Pons (tissue), 1 donor: Measurements from ENCODE around the gene RBM41.
"Not testable (repeated sequence)": the region's sequence is repeated elsewhere in the genome, so short reads cannot be mapped to it uniquely, and the experiment has no call there.

Experiments used
- DNase-seq: peaks from one replicate; pipeline ENCODE4 v3.0.0-alpha.2; 2016; ENCODE audit warnings: low spot score

Gene RBM41

DNA sequence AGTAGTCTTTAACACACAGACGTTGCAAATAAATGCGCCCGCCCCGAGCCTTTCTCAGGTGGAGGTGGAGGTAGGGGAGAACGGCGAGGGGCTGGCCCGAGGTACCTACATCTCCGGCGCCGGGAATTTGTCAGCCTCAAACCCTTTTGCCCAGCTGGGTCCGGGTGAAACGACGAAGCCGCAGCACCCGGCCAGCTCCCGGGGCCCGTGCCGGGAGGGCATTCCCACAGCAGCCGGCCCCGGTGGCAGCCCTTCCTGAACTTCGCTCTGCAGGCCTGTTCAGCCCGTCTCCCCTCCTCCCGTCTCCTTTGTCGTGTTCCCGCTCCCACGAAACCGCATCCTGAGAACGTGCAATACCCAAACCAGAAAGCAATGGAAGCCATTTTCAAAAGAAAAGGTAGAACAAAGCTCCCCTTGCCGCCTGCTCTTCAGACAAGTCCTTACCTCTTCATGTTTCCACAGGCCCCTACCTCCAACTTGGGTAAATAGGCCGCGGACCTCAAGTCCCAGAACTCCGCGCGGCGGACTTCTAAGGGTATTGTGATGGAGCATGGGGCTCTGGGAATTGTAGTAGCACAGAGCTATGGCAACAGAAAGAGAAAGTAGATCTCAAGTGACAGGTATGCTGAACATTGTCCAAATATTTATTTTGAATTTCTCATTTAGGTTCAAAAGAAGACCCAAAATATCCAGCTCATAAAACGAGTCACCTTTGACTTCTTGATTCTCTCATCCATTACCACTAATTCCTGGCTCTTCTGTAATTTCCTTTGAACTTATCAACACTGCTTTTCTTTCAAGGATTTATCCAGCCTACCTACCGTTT lies at the start of gene RBM41:
Gene RBM41 (minus strand): TSS at position 501 of the 826 bp plus-strand sequence. CDS start 49 bp downstream, at position 452.
- peak; percentile 88 for DNase-seq

DNA sequence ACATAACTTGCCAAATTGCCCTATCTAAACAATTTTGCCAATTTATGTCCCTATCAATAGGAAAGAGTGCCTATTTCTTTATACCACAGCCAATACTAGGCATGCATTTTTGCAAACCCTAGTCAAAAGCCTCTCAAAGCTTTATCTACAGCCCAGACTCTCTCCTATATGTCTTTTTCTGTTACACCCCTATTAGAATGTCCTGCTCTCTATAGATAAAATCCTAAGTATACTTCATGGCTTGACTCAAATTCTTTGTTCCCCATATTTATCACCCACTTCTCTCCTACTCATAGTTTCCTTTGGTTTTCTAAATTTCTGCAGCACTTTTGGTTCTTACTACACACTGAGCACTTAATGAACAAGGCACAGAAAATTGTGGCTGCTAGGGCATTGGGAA lies 49.6 kb upstream of the RBM41 start:
- DNase-seq: no peak

DNA sequence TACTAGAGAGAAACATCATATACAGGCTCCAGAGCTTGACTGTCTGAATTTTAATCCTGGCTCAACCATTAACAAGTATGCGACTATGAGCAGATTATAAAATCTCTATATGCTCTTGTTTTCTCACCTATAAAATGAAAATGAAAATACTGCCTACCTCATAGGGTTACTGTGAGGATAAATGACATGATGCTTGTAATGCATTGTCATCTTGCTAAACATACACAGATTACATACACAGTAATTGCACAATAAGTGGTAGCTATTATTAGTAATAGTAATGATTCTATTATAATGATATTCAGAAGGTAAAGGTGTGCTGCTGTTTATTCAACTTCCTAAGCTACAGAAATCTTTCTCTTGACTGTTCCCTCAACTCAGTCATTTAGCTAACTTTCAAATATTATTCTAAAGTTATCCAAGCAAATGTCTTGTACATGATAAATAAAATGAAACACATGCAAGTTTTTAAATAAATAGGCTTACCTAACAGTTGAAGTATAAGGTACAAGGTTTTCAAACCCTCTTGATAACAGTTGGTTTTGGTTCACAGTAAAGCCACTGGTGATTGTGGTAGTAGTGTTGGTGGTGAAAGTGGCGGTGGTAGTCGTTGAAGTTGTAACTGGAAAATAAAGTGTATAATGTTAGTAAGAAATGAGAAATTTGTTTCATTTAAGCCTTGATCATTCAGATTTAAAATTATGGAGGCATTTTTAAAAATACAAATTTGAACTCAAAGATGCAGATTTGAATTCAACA lies 48.7 kb upstream of the RBM41 start:
- no peak for DNase-seq

DNA sequence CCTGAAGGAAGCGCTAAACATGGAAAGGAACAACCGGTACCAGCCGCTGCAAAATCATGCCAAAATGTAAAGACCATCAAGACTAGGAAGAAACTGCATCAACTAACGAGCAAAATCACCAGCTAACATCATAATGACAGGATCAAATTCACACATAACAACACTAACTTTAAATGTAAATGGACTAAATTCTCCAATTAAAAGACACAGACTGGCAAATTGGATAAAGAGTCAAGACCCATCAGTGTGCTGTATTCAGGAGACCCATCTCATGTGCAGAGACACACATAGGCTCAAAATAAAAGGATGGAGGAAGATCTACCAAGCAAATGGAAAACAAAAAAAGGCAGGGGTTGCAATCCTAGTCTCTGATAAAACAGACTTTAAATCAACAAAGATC lies 39.0 kb upstream of the RBM41 start:
- not testable (repeated sequence) for DNase-seq

DNA sequence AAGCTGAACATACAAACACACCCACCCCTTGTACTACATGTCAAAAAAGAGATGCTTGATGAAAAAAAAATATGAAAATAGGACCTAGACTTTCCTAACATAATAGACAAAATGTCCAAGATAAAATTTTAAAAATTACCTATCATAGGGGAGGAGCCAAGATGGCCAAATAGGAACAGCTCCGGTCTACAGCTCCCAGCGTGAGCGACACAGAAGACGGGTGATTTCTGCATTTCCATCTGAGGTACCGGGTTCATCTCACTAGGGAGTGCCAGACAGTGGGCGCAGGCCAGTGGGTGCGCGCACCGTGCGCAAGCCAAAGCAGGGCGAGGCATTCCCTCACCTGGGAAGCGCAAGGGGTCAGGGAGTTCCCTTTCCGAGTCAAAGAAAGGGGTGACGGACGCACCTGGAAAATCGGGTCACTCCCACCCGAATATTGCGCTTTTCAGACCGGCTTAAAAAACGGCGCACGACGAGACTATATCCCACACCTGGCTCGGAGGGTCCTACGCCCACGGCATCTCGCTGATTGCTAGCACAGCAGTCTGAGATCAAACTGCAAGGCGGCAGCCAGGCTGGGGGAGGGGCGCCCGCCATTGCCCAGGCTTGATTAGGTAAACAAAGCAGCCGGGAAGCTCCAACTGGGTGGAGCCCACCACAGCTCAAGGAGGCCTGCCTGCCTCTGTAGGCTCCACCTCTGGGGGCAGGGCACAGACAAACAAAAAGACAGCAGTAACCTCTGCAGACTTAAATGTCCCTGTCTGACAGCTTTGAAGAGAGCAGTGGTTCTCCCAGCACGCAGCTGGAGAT lies 37.2 kb upstream of the RBM41 start:
- DNase-seq: not testable (repeated sequence)

DNA sequence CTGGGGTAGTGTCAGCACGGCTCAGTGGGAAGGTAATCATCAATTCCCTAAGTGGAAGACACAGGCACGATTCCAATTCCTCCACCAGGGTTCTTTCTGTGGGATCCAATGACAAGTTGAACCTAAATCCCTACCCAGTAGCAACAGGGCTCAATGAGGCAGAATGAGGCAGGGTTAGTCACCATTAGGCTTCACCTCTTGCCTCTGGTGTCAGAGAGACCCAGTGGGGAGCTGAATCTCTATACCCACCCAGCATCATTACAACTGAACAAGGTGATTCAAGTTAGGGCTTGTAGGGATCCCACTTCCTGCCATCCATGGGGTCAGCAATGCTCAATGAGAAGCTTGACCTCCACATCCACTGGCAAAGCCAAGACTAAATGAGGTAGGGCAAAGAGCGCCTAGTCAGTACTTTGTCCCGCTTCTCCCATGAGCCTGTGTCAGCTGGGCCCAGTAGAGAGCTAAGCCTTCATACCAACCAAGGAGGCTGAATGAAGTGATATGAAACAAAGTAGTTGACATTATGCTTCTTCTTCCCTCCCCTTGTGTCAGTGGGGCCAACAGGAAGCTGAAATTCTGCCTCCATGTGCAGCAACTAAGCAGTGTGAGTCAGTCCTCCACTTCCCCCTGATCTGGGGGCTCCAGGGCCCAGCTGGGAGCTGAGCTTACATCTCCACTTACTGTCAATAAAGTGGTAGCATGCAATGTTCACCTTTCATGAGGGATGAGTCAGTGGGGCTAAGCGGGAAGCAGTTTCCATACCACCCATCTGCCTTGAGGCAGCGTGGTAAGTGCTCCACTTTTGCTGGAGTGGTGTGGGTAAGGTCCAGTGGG lies 36.4 kb upstream of the RBM41 start:
- DNase-seq: no peak

DNA sequence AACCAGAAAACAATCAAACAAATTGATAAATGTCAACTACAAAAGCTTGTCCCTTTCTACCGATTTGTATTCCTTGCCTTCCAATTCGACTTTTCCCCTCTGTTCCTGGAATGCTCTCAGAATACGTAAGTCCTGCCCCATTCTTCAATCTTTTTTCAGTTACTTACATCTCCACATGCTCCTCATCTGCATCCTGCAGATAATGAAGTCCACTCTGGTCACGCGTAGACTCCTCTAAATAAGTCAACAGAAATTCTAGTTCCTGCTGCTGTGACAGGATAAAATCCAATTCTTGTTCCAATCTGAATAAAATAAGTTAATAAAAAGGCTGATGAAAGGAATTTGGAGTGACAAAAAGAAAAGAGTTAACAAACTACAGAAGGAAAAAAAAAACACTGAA lies 34.4 kb upstream of the RBM41 start:
- DNase-seq: no peak

DNA sequence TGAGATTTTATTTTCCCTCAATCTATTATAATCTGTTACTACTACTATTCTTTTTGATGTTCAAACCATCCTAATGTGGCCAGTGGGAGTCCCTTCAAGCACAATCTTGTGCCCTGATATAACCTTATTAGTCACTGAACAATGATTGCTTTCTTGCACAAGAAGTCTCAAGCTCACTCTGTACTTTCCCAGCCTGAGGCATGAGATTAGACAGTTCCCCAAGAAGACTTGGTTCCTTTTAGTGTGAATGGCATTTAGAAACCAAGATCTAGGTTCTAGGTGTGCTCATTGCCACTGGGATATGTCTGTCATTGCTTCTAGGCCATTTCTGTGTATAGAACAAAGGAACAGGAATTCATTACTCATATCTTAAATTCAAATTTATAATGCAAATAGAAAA lies 28.0 kb upstream of the RBM41 start:
- DNase-seq: no peak

DNA sequence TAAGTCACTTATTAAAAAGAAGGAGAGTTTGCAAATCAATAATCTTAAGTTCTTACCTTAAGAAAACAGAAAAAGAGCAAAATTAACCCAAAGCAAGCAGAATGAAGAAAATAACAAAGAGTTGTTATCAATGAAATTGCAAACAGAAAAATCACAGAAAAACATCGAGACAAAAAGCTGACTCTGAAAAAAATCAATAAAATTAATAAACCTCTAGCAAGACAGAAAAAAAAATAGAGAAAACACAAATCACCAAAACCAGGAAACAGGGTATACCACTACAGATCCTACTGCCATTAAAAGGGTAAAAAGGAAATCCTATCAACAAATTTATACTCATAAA lies 17.3 kb upstream of the RBM41 start:
- DNase-seq: no peak

DNA sequence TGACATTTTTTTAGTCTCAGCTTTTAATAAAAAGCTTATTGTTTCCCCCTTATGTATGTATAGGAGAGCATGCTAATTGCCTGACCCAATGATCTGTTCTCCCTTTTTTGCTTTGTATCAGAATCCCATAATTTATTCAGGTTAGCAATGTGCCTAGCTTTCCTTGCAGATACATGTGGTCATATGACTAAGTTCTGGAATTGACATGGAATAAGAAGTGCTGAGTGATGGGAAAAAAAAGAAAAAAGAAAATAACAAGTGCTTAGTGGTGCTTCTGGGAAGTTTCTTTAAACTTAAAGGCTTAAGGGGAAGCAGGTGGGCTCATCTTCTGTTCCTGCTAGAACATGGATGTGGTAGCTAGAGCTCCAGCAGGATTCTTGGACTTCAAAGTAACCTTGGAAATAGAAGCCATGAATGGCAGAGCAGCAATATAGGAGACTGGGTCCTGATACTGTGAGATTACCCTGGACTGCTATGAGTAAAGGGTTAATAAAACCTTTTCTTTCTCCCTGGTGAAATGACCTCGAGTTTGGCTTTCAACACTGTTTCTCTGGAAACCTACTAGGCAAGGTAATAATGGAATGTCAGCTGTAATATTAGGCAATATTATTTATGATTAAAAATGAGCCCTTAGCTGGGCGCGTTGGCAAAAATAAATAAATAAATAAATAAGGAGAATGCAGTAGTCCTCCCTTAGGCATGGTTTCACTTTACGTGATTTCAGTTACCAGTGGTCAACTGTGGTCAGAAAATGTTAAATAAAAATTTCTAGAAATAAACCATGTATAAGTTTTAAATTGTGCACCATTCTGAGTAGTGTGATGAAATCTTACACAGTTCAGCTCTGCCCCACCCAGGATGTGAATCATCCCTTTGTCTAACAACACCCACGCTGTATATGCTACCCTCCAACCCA lies 16.7 kb upstream of the RBM41 start:
- DNase-seq: no peak

DNA sequence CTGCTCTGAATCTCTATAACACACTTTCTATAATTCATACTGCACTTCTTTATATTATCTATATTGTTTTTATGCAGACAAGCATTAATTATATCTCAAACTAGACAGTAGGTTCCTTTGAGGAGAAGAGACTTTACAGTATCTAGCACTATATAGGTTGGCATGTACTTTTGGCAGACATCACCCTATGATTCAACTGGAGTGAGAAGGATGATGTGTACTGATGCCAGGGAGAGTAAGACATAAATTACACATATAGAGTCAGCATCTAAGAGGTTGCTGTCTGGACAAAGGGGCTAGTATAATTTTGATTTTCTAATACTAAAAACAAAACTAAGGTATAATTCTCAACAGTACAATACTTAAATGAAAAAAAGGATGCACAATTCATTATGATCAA lies 5.1 kb upstream of the RBM41 start:
- DNase-seq: no peak

DNA sequence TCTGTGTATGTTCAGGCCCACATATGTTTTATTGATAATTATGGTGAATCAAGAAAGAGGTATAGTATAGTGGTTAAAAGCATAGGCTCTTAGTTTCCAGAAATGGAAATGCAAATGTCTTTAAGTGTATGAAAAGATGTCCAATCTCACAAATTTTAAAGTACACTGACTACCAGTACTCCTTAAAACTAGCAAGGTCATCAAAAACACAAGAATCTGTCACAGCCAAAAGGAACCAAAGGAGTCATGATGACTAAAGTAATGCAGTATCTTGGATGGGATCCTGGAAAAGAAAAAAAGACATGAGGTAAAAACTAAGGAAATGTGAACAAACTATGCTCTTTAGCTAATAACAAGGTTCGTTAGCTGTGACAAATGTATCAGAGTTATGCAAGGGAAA lies 661 bp upstream of the RBM41 start:
- no peak for DNase-seq

DNA sequence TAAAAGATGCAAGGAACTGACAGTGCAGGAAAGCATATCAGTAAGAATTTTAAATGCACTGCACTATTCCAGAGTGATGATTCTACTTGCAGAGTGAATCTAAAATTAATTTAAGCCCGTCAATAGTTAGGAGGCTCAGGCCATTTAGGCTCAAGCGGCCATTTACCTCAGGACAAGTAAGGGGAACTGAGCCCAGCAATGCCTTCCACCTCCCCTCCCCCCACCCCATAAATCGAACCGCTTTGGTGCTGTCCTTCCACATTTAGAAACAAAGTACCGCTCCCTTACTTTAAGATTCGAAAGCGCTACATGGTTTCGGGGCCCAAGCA lies 665 bp downstream of the RBM41 start:
- DNase-seq: peak; percentile 16

DNA sequence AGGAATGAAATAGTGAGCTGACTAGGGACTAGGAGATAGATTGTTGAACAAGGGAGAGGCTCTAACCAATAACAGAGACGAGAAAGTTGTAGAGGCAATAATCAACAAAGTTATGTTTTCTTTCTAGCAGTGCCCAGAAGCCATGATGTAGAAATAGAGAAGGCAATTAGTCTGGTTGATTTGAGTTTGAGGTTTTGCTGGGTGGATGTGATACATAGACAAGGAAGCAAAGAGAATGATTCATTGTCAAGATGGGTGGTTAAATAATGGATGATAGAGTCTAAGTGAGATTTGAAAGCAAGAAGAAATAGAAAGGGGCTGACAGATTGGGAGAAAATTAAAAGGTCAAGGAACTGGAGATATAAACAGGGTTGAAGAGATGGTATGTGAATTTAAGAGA lies 11.2 kb downstream of the RBM41 start:
- DNase-seq: no peak

DNA sequence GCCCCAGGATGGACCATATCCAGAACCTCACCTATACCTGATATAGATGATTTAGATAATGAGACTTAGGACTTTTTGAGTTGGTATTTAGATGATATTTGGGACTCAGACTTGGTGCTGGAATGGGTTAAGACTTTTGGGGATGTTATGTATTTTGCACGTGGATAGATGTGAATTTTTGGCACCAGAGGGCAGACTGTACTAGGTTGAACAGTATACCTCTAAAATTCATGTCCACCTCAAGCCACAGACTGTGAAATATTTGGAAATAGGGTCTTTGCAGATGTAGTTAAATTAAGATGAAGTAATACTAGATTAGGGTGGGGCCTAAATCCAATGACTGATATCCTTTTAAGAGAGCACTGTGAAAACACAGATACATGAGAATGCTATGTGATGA lies 15.6 kb downstream of the RBM41 start:
- DNase-seq: no peak

DNA sequence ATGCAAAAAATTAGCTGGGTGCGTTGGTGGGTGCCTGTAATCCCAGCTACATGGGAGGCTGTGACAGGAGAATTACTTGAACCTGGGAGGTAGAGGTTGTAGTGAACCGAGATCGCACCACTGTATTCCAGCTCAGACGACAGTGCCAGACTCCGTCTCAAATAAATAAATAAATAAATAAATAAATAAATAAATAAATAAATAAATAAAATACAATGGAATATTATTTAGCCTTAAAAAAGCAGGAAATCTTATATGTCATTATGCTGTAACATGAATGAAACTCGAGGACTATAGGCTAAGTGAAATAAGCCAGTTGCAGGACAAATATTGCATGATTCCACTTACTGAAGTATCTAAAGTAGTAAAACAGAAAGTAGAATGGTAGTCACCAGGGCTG lies 42.5 kb downstream of the RBM41 start:
- DNase-seq: no peak

DNA sequence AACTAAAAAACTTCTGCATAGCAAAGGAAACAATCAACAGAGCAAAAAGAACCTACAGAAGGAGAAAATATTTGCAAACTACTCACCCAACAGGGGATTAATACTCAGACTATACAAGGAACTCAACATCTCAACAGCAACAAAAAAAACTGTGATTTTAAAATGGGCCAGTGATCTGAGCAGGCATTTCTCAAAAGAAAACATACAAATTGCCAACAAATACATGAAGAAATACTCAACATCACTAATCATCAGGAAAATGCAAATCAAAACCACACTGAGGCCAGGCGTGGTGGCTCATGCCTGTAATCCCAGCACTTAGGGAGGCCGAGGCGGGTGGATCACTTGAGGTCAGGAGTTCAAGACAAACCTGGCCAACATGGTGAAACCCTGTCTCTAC lies 60.9 kb downstream of the RBM41 start:
- not testable (repeated sequence) for DNase-seq

DNA sequence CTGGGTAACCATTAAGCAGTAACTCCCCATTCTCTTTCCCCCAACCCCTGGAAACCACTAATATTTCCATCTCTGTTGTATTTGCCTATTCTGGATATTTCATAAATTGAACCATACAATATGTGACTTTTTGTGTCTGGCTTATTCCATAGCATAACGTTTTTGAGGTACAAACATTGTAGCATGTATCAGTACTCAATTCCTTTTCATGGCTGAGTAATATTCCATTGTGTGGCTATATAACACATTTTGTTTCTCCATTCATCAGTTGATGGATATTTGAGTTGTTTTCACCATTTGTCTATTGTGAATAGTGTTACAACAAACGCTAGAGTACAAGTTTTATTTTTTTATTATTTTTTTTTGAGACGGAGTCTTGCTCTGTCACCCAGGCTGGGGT lies 63.6 kb downstream of the RBM41 start:
- no peak for DNase-seq

DNA sequence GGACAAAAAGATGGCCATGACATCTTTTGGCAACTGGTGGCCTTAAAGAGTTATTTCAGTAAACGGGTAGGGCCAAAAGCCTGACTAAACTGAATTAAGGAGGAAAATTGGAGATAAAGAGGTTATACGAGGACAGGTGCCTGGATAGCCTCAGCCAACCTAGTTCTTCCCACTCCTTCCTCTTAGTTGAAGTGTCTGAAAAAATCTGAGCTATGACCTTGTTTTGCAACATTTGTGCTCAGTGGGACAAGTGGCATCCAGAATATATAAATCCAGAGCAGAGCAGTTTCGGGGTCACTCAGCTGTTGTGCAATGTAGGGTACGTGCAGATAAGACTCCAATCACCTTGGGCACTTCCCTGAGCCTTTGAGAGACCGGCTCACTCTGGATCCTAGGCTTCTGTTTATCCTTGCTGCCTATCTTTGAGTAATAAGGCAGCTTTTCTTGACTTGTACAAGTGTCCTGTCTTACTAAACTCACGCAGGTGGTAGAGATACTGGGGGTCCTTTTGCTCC lies 68.4 kb downstream of the RBM41 start:
- no peak for DNase-seq

DNA sequence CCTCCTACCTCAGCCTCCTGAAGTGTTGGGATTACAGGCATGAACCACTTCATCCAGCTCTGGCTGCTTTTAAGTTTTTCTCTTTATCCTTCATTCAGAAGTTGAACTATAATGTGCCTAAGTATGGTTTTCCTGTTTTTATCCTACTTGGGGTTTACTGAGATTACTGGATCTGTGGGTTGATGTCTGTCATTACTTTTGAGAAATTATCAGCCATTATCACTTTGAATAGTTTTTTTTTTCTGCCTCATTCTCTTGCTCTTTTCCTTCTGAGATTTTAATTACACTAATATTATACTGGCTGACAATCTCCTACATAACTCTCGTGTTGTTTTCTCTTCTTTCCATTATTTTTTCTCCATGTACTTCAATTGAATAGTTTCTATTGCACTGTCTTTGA lies 71.0 kb downstream of the RBM41 start:
- no peak for DNase-seq

DNA sequence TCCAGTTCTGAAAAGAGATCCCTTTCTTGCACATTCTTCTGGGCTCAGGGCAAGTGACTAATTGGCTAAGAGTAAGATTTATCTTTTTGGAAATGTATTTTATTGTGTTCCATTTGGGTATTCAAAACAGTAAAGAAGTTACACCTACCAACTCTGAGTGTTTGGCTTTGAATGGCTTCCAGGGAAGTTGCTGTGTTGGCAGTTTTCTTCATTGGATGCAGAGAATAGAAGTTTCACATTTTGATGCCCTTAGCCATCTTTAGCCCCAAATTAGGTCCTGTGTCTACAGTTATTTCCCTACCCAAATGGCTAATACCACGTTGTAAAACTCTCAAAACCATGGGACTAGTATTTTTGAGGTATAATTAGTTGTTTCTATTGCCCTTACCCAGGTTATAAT lies 88.9 kb downstream of the RBM41 start:
- no peak for DNase-seq
